Measurements from ENCODE around the gene COL2A1. TPM values are rescaled to one million over a fixed set of nuclear protein-coding genes. Genes with fewer than 3 reads are reported as not detected.

Gene COL2A1
- total RNA-seq, 1 experiment from 2014 or later: 0.50 TPM

- Mint-ChIP-seq H3K4me3 (ENCODE audit: low read depth, unreplicated experiment) (no peak overlapping the region), H3K9me3 (ENCODE audit: low read depth, unreplicated experiment) (no peaks in the 10 kb centered on the region), H3K36me3 (ENCODE audit: insufficient read depth, unreplicated experiment) (no peaks in the 10 kb centered on the region), H3K4me1 (ENCODE audit: low read depth, unreplicated experiment) (no peaks in the 10 kb centered on the region), H3K27me3 (ENCODE audit: unreplicated experiment) (peaks cover 93% of the 10 kb centered on the region), H3K27ac (ENCODE audit: unreplicated experiment) (no peak overlapping the region)
- CTCF ChIA-PET: no interaction called here
- intact Hi-C loops (cut with micrococcal nuclease; ENCODE audit: unreplicated experiment): no loop called here
- TF ChIP-seq CTCF (IDR thresholded peaks at IDR 0.05; ENCODE audit: unreplicated experiment): no peak
- DNase-seq: no peak
- BruUV-seq (replicated peaks): no TSS peak
These were observed 13.7 kb downstream of the COL2A1 start for GRCh38 chr12:47990351-47991105.

- no peak for TF ChIP-seq CTCF (IDR thresholded peaks at IDR 0.05; ENCODE audit: unreplicated experiment)
- CTCF ChIA-PET: no interaction called here
- no peak for DNase-seq
- peaks cover 92% of the 10 kb centered on the region for H3K27me3 Mint-ChIP-seq (ENCODE audit: unreplicated experiment)
- no peak overlapping the region for H3K27ac Mint-ChIP-seq (ENCODE audit: unreplicated experiment)
- intact Hi-C loops (cut with micrococcal nuclease; ENCODE audit: unreplicated experiment): no loop called here
- H3K4me3 Mint-ChIP-seq (ENCODE audit: low read depth, unreplicated experiment): no peak overlapping the region
- H3K36me3 Mint-ChIP-seq (ENCODE audit: insufficient read depth, unreplicated experiment): no peaks in the 10 kb centered on the region
- no TSS peak for BruUV-seq (replicated peaks)
- H3K4me1 Mint-ChIP-seq (ENCODE audit: low read depth, unreplicated experiment): no peaks in the 10 kb centered on the region
- H3K9me3 Mint-ChIP-seq (ENCODE audit: low read depth, unreplicated experiment): no peaks in the 10 kb centered on the region
These were observed 14.6 kb downstream of the COL2A1 start for GRCh38 chr12:47989666-47990065.

GRCh38 chr12:47989023-47989417, 15.3 kb downstream of the COL2A1 start:
- DNase-seq: no peak
- BruUV-seq (replicated peaks): no TSS peak
- intact Hi-C loops (cut with micrococcal nuclease; ENCODE audit: unreplicated experiment): no loop called here
- H3K4me3 Mint-ChIP-seq (ENCODE audit: low read depth, unreplicated experiment): no peak overlapping the region
- H3K9me3 Mint-ChIP-seq (ENCODE audit: low read depth, unreplicated experiment): no peaks in the 10 kb centered on the region
- H3K4me1 Mint-ChIP-seq (ENCODE audit: low read depth, unreplicated experiment): no peaks in the 10 kb centered on the region
- H3K27me3 Mint-ChIP-seq (ENCODE audit: unreplicated experiment): peaks cover 92% of the 10 kb centered on the region
- no peaks in the 10 kb centered on the region for H3K36me3 Mint-ChIP-seq (ENCODE audit: insufficient read depth, unreplicated experiment)
- TF ChIP-seq CTCF (IDR thresholded peaks at IDR 0.05; ENCODE audit: unreplicated experiment): no peak
- CTCF ChIA-PET: no interaction called here
- no peak overlapping the region for H3K27ac Mint-ChIP-seq (ENCODE audit: unreplicated experiment)

GRCh38 chr12:47988073-47989022, 15.9 kb downstream of the COL2A1 start:
- intact Hi-C loops (cut with micrococcal nuclease; ENCODE audit: unreplicated experiment): no loop called here
- Mint-ChIP-seq H3K4me1 (ENCODE audit: low read depth, unreplicated experiment) (no peaks in the 10 kb centered on the region), H3K27me3 (ENCODE audit: unreplicated experiment) (peaks cover 92% of the 10 kb centered on the region), H3K27ac (ENCODE audit: unreplicated experiment) (no peak overlapping the region), H3K4me3 (ENCODE audit: low read depth, unreplicated experiment) (no peak overlapping the region), H3K9me3 (ENCODE audit: low read depth, unreplicated experiment) (no peaks in the 10 kb centered on the region), H3K36me3 (ENCODE audit: insufficient read depth, unreplicated experiment) (no peaks in the 10 kb centered on the region)
- no TSS peak for BruUV-seq (replicated peaks)
- TF ChIP-seq CTCF (IDR thresholded peaks at IDR 0.05; ENCODE audit: unreplicated experiment): no peak
- CTCF ChIA-PET: no interaction called here
- DNase-seq: no peak

All from Calu3 (cell line).